ENCODE data around the gene ABHD17C. TPM values are rescaled to one million over a fixed set of nuclear protein-coding genes. Genes with fewer than 3 reads are reported as not detected.
A peak's percentile ranks its signal among the peaks of the same experiment; 100 is the strongest.

ABHD17C gene
- total and polyA plus RNA-seq, 2 experiments from 2014 or later, result 21.9 to 32.4 TPM

DNA sequence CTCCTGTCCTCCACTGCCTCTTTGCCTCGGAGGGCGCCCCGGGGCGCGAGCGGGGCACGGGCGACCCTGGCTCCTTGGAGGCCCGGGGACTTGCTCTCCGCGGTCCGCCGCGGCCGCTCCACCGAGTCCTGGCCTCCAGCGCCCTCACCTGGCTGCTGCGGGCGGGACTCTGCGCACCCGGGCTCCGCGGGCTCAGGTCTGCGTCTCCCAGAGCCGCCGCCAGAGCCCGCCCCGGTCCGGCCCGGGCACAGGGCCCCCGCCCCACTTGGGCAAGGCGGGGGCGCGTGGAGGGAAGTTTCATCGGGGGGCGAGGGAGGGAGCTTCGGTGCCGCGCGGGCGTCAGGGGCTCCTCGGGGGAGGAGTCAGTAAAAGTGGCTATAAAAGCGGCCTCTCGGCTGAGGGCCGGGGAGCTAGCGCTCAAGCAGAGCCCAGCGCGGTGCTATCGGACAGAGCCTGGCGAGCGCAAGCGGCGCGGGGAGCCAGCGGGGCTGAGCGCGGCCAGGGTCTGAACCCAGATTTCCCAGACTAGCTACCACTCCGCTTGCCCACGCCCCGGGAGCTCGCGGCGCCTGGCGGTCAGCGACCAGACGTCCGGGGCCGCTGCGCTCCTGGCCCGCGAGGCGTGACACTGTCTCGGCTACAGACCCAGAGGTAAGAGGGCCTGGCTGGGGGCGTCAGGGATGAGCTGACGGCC, 84.0 kb downstream of the ABHD17C start, which contains the start of gene CEMIP:
TSS of gene CEMIP (plus strand) at position 407 of the 694 bp plus-strand sequence. CDS start 94,510 bp downstream, outside the sequence.
- peaks cover 35% of the 10 kb centered on the region for H3K27me3 ChIP-seq
- no peaks in the 10 kb centered on the region for H3K36me3 ChIP-seq (replicated peaks; ENCODE audit: insufficient read depth, low read depth)
- H3K4me3 ChIP-seq, result peak within 1 kb of the TSS; percentile 62
- DNase-seq (ENCODE audit: low spot score), result peak; percentile 91
- H3K9me2 ChIP-seq (replicated peaks; ENCODE audit: insufficient read depth), result no peaks in the 10 kb centered on the region
- TF ChIP-seq CTCF (IDR thresholded peaks at IDR 0.05; ENCODE audit: poor library complexity) (peak; percentile 88), EZH2 (IDR thresholded peaks at IDR 0.05; ENCODE audit: borderline replicate concordance) (no peak), EZH2phosphoT487 (IDR thresholded peaks at IDR 0.05; ENCODE audit: low read depth, severe bottlenecking, unreplicated experiment) (no peak)
- H3K4me1 ChIP-seq (ENCODE audit: insufficient read depth), result peaks cover 18% of the 10 kb centered on the region
- peak within 1 kb of the TSS; percentile 100 for H3K4me2 ChIP-seq
- no peak within 1 kb of the TSS for H3K27ac ChIP-seq
- no peaks in the 10 kb centered on the region for H3K9me3 ChIP-seq (ENCODE audit: low read depth)
- H4K20me1 ChIP-seq (ENCODE audit: insufficient read depth, poor library complexity, severe bottlenecking), result no peaks in the 10 kb centered on the region
- no peaks in the 10 kb centered on the region for H3K79me2 ChIP-seq
- H2AFZ ChIP-seq, result no peak within 1 kb of the TSS
- 1% methylated on average over 42 of the region's 75 CpGs for WGBS (ENCODE audit: low lambda C conversion rate, missing lambda C conversion rate)

- H3K4me3 ChIP-seq, result peak overlapping the region; percentile 62
- H3K79me2 ChIP-seq, result no peaks in the 10 kb centered on the region
- H4K20me1 ChIP-seq (ENCODE audit: insufficient read depth, poor library complexity, severe bottlenecking), result no peaks in the 10 kb centered on the region
- no peaks in the 10 kb centered on the region for H3K36me3 ChIP-seq (replicated peaks; ENCODE audit: insufficient read depth, low read depth)
- peak overlapping the region; percentile 100 for H3K4me2 ChIP-seq
- no peak overlapping the region for H3K27ac ChIP-seq
- peak; percentile 49 for DNase-seq (ENCODE audit: low spot score)
- WGBS (ENCODE audit: low lambda C conversion rate, missing lambda C conversion rate), result 6% methylated on average over 36 of the region's 45 CpGs
- H3K9me2 ChIP-seq (replicated peaks; ENCODE audit: insufficient read depth), result no peaks in the 10 kb centered on the region
- no peak overlapping the region for H2AFZ ChIP-seq
- H3K27me3 ChIP-seq, result peaks cover 35% of the 10 kb centered on the region
- H3K4me1 ChIP-seq (ENCODE audit: insufficient read depth), result peaks cover 18% of the 10 kb centered on the region
- no peaks in the 10 kb centered on the region for H3K9me3 ChIP-seq (ENCODE audit: low read depth)
- TF ChIP-seq EZH2phosphoT487 (IDR thresholded peaks at IDR 0.05; ENCODE audit: low read depth, severe bottlenecking, unreplicated experiment), result no peak
- TF ChIP-seq EZH2 (IDR thresholded peaks at IDR 0.05; ENCODE audit: borderline replicate concordance), result peak; percentile 54
- TF ChIP-seq CTCF (IDR thresholded peaks at IDR 0.05; ENCODE audit: poor library complexity), result no peak
Observed at GRCh38 chr15:80779658-80780415, 84.7 kb downstream of the ABHD17C start.

DNA sequence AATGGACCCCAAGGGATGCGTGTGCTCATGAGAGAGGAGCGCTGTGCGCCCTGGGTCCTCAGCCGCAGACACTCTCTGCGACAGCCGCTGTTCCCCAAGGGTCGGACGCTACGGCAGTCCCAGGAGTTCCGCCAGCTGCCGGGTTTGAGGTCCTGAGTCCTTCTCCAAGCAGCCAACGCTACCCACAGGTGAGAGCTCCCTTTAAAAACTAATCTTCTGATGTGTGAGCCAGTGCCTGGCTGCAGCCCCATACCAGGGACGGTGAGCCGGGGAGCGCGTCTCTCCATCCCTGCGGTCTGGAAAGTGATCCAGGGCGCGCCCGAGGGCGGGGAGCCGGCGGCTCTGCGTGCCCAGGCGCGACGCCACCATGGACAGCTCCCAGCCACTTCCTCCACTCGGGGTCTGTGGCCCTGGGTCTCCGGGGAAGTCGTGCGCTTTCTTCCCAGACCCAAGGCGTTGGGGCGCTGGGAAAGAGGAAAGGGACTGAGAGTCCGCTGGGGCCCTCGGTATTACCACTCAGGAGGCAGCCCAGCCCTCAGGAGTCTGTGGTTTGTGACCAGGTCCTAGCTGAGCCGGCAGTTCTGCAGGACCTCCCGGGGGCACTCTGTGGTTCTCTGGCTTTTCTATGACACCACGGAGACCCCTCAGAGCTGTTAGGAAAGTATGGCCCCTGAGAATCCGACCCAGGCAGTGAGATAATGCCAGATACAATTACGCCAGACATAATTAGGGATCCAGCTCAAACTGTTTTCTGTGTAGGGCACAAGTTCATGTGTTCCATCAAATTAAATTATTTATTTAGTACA, 85.5 kb downstream of the ABHD17C start:
- Histone ChIP-seq H3K27ac (no peak overlapping the region), H3K36me3 (replicated peaks; ENCODE audit: insufficient read depth, low read depth) (no peaks in the 10 kb centered on the region), H2AFZ (no peak overlapping the region), H4K20me1 (ENCODE audit: insufficient read depth, poor library complexity, severe bottlenecking) (no peaks in the 10 kb centered on the region), H3K4me3 (peak overlapping the region; percentile 62), H3K79me2 (no peaks in the 10 kb centered on the region), H3K9me3 (ENCODE audit: low read depth) (no peaks in the 10 kb centered on the region), H3K4me2 (peak overlapping the region; percentile 100), H3K9me2 (replicated peaks; ENCODE audit: insufficient read depth) (no peaks in the 10 kb centered on the region), H3K4me1 (ENCODE audit: insufficient read depth) (peaks cover 18% of the 10 kb centered on the region), H3K27me3 (peaks cover 35% of the 10 kb centered on the region)
- peak; percentile 85 for DNase-seq (ENCODE audit: low spot score)
- WGBS (ENCODE audit: low lambda C conversion rate, missing lambda C conversion rate), result 6% methylated on average over 39 of the region's 40 CpGs
- TF ChIP-seq EZH2phosphoT487 (IDR thresholded peaks at IDR 0.05; ENCODE audit: low read depth, severe bottlenecking, unreplicated experiment), result no peak
- no peak for TF ChIP-seq CTCF (IDR thresholded peaks at IDR 0.05; ENCODE audit: poor library complexity)
- peak; percentile 46 for TF ChIP-seq EZH2 (IDR thresholded peaks at IDR 0.05; ENCODE audit: borderline replicate concordance)
